ENCODE results near the gene GCAT.
"Not testable (repeated sequence)": the region's sequence is repeated elsewhere in the genome, so short reads cannot be mapped to it uniquely, and the experiment has no call there.

Gene GCAT

DNA sequence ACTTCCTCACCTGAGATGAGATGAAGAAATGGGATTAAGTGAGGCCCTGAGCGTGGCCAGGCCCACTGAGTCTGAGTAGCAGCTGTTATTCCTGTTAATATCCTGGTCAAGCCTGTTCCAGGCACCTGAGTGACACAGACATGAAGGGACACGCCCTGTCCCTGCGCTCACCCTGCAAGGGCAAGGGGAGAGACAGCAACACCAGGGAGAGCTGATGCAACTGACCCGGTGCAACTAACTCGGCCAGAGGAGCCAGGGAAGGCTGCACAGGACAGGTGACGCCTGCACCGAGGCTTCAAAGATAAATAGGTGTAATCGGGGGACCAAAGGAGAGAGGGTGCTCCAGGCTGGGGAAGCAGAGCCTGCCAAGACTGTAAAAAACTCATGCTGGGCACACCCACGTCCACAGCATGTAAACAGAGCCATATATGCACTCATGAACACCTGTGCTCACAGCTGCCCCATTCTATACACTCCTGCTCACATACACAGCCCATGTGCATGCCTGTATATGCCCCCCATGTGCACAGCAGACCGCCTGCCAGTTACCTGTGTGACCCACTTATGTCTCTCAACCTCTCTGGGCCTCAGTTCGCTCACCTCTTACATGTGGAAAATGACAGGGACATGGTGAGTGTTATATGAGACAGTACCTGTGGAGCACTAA is 22.8 kb upstream of the GCAT start:
- no peaks in the 10 kb centered on the region for H3K36me3 Mint-ChIP-seq (ENCODE audit: low read depth)
- TF ChIP-seq, protein P1, sequence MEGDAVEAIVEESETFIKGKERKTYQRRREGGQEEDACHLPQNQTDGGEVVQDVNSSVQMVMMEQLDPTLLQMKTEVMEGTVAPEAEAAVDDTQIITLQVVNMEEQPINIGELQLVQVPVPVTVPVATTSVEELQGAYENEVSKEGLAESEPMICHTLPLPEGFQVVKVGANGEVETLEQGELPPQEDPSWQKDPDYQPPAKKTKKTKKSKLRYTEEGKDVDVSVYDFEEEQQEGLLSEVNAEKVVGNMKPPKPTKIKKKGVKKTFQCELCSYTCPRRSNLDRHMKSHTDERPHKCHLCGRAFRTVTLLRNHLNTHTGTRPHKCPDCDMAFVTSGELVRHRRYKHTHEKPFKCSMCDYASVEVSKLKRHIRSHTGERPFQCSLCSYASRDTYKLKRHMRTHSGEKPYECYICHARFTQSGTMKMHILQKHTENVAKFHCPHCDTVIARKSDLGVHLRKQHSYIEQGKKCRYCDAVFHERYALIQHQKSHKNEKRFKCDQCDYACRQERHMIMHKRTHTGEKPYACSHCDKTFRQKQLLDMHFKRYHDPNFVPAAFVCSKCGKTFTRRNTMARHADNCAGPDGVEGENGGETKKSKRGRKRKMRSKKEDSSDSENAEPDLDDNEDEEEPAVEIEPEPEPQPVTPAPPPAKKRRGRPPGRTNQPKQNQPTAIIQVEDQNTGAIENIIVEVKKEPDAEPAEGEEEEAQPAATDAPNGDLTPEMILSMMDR (IDR thresholded peaks at IDR 0.05) = no peak
- DNase-seq = no peak
- peaks cover 4% of the 10 kb centered on the region for H3K27me3 Mint-ChIP-seq (ENCODE audit: low read depth, poor library complexity)
- H3K27ac Mint-ChIP-seq = no peak overlapping the region
- H3K4me1 Mint-ChIP-seq = peaks cover 28% of the 10 kb centered on the region
- peaks cover 6% of the 10 kb centered on the region for H3K9me3 Mint-ChIP-seq
- H3K4me3 Mint-ChIP-seq = no peak overlapping the region

DNA sequence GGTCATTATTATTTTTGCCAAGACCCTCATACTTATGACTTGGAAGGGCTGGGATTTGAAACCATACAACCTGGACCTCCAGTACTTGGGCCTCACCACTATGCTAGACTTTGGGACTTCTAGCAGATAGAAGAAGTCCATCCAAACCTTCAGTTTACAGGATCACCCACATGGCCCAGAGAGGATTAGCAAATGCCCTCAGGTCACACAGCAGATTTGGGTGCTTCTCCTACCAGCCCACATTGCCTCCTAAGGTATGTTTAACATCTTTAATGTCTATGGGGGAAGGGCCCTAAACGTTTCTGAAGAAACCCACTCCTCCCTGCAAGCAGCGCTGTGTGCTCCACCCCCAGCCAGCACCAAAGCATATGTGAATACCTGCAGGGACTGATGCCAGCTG is 17.5 kb upstream of the GCAT start:
- Mint-ChIP-seq H3K27ac (no peak overlapping the region), H3K36me3 (ENCODE audit: low read depth) (no peaks in the 10 kb centered on the region)
- no peak for DNase-seq

DNA sequence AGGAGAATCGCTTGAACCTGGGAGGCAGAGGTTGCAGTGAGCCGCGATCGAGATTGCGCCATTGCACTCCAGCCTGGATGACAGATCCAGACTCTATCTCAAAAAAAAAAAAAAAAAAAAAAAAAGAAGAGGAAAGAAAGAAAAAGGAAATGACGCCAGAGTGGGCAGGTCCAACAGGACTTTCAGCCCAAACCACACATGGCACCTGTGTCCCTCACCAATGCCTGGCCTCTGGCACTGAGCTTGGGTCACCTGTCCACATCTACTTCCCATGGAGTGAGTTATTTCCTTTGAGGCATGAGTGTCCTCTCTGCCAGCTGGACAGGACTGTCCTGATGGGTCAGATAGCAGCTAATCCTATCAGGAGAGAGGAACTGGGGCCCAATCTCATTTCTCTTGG is 15.2 kb upstream of the GCAT start:
- H3K27ac Mint-ChIP-seq = no peak overlapping the region
- TF ChIP-seq, protein P1 (IDR thresholded peaks at IDR 0.05) = no peak
- peaks cover 7% of the 10 kb centered on the region for H3K27me3 Mint-ChIP-seq (ENCODE audit: low read depth, poor library complexity)
- H3K9me3 Mint-ChIP-seq = no peaks in the 10 kb centered on the region
- DNase-seq = no peak
- no peak overlapping the region for H3K4me3 Mint-ChIP-seq
- H3K4me1 Mint-ChIP-seq = peaks cover 5% of the 10 kb centered on the region
- H3K36me3 Mint-ChIP-seq (ENCODE audit: low read depth) = no peaks in the 10 kb centered on the region

More for the DNA sequence above, 17.5 kb upstream of the GCAT start:
- Mint-ChIP-seq H3K27me3 (ENCODE audit: low read depth, poor library complexity) (peaks cover 4% of the 10 kb centered on the region), H3K4me3 (no peak overlapping the region), H3K9me3 (peaks cover 5% of the 10 kb centered on the region), H3K4me1 (peaks cover 5% of the 10 kb centered on the region)
- TF ChIP-seq, protein P1 (IDR thresholded peaks at IDR 0.05) = no peak

DNA sequence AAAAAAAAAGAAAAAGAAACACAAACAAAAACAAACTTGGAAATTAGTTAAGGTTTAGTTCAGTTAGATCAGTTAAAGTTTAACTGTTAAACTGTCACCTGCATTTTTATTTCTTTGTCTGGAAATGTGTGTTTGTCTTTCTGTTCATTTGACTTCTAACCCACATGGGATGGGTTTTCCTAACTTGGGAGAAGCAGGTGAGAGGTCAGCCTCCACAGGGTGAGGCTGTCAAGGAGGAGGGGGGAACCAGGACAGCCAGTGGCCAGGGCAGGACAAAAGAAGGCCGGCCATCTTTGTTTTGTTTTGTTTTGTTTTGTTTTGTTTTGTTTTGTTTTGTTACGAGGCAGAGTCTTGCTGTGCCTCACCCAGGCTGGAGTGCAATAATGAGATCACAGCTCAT is 13.4 kb upstream of the GCAT start:
- Mint-ChIP-seq H3K27me3 (ENCODE audit: low read depth, poor library complexity) (peaks cover 3% of the 10 kb centered on the region), H3K4me3 (no peak overlapping the region), H3K27ac (no peak overlapping the region), H3K9me3 (no peaks in the 10 kb centered on the region), H3K4me1 (peaks cover 11% of the 10 kb centered on the region), H3K36me3 (ENCODE audit: low read depth) (no peaks in the 10 kb centered on the region)
- TF ChIP-seq, protein P1 (IDR thresholded peaks at IDR 0.05) = no peak
- no peak for DNase-seq

DNA sequence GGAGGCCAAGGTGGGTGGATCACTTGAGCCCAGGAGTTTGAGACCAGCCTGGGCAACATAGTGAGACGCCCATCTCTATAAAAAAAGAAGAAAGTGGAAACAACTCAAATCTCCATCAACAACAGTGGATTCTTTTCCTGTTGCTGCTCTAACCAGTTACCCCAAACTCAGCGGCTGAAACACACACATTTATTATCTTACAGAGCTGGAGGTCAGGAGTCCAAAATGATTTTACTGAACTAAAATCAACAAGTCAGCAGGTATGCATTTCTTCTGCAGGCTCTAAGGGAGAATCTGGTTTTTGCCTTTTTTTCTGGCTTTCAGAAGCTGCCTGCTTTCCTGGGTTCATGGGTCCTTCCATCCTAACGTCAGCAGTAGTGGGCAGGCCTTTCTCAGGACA is 11.7 kb upstream of the GCAT start:
- Mint-ChIP-seq H3K27ac (no peak overlapping the region), H3K9me3 (peaks cover 3% of the 10 kb centered on the region), H3K4me1 (peaks cover 11% of the 10 kb centered on the region), H3K4me3 (no peak overlapping the region), H3K27me3 (ENCODE audit: low read depth, poor library complexity) (peaks cover 13% of the 10 kb centered on the region), H3K36me3 (ENCODE audit: low read depth) (no peaks in the 10 kb centered on the region)
- DNase-seq = no peak
- TF ChIP-seq, protein P1 (IDR thresholded peaks at IDR 0.05) = no peak

DNA sequence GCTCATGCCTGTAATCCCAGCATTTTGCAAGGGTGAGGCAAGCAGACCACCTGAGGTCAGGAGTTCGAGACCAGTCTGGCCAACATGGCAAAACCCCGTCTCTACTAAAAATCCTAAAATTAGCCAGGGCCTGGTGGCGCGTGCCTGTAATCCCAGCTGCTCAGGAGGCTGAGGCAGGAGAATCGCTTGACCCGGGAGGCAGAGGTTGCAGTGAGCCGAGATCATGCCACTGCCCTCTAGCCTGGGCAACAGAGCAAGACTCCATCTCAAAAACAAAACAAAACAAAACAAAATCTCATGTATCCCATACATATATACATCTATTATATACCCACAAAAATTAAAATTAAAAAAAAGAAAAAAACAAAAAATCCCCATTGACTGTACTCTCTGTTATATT is 10.5 kb upstream of the GCAT start:
- not testable (repeated sequence) for H3K4me3 Mint-ChIP-seq; H3K27ac Mint-ChIP-seq; H3K4me1 Mint-ChIP-seq; H3K9me3 Mint-ChIP-seq; DNase-seq; H3K36me3 Mint-ChIP-seq (ENCODE audit: low read depth)
- H3K27me3 Mint-ChIP-seq (ENCODE audit: low read depth, poor library complexity) = peaks cover 19% of the 10 kb centered on the region
